Endometrial microvascular endothelial cells (primary cell): Measurements from ENCODE around the gene TLE4. TPM values are rescaled to one million over a fixed set of nuclear protein-coding genes. Genes with fewer than 3 reads are reported as not detected.

Experiments used
- in situ Hi-C: cut with HindIII; loops from 2 replicates; pipeline ENCODE4 v1.10.0; 2017; ENCODE audit warnings: low sequenced_read_pairs, low pct_unique_long_range_greater_than_20kb; ENCODE audit errors: inconsistent ontology term
- total RNA-seq: library from RNA; depleted of rRNA; stranded (reverse); fragments of >200 nt; gene quantifications from one replicate; pipeline ENCODE4 v1.2.3, GENCODE V29; 2015; ENCODE audit errors: inconsistent ontology term

TLE4 gene
- total RNA-seq, 1 donor from 2014 or later = 42.6 TPM

DNA sequence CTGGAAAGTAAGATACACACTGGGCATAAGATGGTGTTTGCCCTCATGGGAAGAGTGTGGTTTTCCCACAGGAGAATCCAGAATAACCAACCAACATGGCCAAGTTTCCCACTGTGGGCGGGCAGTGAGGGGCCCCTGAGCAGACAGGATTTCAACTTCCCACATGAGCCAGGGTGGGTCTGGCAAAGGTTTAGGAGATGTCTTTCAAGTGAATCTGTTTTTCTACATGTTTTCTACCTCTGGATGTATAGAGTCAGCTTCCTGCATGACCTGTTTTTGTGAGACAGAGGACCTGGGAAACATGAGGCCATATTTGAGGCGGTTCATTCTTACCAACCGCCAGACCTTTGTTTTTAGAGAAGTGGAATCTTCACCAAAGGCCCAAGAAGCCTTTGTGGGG is 100.5 kb downstream of the TLE4 start:
- in situ Hi-C loops = no loop called here

DNA sequence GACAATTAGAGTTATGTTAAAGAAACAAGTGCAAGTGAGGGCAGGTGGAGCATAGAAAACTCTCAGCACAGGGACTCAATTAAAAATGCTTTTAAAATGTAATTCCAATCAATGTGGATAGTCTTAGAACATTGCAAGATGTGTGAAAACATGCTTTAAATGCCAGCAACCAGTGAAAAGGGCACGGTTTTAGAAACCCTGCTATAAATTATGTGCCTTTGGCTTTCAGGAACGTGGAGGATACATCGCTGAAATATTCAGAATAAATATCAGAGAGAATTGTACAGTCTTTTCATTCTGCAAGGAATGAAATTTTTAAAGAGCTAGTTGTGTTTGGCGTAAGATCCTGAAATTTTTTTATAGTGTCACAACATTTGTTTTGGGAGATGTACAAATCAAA is 101.1 kb downstream of the TLE4 start:
- in situ Hi-C loops = no loop called here

DNA sequence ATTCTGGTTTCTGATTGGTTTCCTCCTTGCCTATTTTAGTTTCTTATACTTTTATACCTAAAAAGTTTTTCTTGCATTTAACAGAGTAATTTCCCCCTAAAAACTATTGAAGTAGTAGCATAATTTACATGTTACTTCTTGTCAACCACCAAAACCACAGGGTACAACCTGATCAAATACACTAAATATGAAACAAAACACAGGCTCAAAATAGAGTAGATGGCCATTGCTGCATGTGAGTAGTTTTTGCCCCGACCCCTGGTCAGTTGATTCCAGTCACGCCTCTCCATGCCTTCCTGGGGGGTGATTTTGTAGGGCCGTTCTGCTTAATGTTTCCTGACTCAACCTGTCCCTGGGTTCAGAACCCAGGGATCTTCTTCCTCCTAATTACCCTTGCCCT is 101.8 kb downstream of the TLE4 start:
- in situ Hi-C loops = no loop called here

DNA sequence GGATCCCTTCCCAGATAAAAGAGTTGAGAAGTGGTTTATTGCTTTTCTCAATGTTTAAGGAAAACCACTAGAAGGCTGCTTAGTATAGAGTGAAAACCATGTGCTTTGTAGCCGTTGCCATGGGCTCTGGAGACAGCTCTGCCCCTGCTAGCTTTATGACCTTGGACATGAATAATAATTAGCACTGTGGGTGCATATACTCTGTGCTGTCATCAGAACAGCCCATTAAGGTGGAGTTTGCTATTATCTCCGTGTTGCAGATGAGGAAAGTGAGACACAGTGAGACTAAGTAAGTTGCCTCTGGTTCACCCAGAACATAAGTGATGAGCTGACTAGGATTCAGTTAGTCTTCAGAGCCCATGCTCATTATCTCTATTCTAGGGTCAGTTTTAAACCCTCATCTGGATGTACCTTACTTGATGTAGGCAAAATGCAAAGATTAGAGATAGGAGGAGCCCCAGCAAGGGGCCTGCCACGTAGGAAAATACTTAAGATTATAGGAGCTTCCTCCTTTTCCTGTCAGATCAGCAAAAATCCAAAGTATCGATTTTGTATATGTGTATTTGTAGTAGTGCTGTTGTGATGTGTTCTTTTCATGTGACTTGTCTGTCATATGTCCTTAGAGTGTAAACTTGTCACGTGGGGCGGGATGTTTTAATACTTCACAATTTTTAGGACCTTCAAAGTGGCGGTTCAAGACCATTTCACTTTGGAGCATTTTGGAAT is 102.5 kb downstream of the TLE4 start:
- in situ Hi-C loops = no loop called here

DNA sequence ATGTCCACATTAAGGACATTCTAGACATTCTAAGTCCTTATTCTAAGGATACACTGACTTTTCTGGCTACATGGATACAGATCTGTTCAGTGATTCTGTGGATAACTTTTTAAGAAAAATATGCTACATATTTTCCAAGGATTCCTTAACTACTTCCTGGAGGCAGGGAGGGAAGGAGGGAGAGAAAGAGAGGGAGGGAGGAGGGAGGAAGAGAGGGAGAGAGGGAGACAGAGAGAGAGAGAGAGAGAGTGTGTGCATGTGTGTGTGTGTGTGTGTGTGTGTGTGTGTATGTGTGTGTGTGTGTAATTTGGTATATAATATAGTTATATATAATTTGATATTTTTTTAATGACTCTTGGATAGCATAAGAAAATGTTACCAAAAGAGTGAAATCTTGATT is 109.8 kb downstream of the TLE4 start:
- in situ Hi-C loops = no loop called here

DNA sequence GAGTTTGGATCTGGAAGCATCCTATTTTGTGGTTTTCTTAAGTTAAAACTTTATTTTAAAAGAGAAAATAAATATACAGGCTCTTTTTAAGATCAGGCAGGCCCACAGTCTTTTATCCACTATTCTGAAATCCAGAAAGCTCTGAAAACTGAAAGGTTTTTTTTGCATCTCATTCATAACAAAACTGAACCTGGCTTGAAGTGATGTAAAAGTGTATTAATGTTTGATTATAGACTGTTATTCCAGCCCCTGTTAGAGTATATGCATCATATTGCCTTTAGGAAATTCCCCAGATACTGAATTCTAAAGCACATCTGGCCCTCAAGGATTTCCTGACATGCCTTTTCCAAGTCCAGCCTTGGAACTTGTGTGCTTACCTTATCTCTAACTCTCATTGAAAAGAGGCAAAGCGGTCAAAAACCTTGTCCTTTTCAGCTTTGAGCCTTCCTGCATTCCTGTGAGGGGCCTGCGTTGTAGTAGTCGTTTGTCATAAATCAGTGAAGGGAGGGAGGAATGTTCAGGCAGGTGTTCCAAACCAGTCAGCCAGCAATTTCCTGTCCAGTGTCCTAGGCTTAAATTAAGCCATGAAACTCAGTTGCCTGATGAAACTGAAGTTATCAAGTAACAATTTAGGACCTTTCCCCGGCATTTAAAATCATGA is 110.4 kb downstream of the TLE4 start:
- in situ Hi-C loops = no loop called here

DNA sequence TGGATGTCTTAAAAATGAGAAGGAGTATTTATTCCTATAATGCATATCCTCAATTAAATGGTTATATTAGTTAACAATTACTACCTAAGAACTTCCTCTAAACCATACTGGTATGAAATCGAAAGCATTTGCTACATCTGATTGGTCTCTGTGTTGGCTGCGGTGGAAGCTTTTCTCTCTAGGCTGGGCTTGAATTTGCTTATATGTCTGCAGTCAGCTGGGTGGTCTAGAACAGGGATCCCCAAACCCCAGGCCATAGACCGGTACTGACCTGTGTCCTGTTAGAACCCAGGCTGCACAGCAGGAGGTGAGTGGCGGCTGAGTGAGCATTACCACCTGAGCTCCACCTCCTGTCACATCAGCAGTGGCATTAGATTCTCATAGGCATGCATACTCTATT is 112.3 kb downstream of the TLE4 start:
- in situ Hi-C loops = no loop called here

DNA sequence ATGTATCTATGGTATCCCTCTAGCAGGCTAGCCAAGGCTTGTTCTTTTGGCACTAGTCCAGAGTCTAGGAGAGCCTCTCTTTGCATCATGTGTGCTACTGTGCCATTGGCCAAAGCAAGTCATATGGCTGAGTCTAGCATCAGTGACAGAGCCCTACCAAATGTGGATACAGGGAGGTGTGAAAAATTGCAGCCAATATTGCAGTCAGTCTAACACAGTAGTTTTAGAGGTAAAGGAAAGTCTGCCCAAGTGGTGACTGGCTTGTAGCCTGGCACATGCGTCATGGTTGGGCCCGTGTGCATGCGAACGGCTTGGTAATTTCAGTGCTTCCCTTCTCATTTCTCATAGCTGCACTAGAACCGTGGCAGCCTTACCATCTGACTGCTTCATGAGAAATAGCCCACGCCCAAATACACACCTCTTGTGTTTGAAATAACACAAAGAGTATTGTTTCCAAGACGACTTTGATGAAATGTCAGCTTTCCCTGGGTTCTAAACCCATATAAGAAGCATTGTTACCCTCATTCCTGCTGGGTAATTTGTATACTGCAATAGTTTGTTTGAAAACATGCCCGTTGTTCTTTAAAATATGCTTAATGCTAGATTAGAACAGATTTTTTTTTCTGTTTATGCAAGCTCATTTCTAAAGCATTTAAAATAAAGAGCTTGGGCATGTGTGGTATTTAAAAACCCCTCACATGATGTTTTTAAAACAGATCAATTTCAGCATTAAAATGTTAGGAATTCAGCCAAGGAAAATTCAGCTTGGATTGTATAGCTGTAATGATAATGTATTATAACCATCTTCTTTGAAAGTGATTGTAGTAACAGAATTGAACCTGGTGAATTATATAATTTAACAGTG is 113.2 kb downstream of the TLE4 start:
- in situ Hi-C loops = no loop called here

DNA sequence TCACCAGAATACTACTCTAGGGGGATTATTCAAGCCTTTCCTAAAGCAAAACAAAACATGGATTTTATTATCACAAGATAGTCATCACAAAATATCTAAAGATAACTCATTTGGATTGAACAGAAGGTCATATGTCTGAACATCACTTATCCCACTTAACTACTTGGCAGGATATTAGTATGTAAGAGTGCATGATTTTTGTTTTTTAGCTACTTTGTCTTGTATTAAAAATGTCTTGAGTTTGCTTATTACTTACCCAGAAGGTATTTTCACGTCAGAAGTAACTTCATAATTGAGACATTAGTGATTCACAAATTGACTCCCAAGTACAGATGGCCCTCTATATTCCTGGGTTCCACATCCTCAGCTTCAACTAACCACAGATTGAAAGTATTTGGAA is 113.8 kb downstream of the TLE4 start:
- in situ Hi-C loops = no loop called here

DNA sequence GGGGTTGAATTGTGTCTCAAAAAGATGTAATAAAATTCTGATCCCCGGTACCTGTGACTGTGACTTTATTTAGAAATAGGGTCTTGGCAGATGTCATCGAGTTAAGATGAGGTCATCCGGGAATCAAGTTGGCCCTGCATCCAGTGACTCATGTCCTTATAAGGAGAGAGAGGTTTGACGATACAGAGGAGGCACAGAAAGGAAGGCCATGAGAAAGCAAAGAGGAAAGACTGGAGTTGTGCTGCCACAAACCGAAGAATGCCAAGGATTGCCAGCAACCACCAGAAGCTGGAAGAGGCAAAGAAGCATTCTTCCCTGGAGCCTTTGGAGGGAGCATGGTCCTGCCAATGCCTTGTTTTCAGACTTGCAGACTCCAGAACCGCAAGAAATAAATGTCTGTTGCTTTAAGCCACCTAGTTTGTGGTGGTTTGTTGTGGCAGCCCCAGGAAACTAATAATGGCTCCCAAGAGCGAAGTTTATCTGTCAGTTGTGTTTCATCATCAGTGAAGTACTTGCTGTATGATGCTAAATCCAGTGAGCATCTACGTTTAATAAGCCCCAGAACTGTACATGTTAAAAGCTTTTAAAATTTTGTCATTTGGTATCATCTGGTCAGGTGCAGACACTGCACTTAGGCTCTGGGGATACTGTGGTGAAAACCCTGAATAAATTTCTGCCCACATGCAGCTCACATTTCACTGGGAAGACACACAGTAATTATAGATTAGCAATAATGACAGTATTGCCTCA is 114.8 kb downstream of the TLE4 start:
- in situ Hi-C loops = no loop called here

DNA sequence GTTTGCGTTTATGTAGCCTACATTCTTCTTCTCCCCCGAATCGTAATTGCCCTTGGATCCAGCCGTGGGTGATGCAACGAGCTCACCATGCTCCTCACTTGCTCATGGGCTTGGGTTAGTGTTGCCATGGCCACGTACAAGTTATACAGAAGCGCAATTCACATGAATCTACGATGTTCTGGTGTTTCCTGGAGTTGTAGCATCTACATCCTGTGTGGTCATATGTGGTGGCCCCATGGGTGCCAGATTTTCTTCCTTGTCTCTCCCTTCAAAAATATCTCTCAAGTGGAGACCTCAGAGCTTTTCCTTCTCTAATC is 115.3 kb downstream of the TLE4 start:
- in situ Hi-C loops = no loop called here

DNA sequence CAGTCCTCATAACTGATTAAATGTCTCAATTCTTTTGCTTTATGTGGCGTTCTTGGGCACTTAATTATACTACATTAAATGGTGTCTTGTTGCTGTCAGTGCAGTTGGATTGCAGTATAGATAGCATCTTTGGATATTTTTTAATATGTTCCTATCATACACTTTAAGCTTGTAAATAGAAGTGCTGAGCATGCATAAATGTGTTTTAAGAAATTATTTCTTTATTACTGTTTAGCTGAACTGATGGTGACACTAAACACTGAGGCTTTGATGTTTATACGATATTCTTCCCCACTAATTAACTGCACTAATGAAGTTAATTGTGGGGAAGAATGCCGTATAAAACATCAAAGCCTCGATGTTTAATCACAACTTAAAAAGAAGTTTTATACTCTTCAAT is 116.6 kb downstream of the TLE4 start:
- in situ Hi-C loops = no loop called here

DNA sequence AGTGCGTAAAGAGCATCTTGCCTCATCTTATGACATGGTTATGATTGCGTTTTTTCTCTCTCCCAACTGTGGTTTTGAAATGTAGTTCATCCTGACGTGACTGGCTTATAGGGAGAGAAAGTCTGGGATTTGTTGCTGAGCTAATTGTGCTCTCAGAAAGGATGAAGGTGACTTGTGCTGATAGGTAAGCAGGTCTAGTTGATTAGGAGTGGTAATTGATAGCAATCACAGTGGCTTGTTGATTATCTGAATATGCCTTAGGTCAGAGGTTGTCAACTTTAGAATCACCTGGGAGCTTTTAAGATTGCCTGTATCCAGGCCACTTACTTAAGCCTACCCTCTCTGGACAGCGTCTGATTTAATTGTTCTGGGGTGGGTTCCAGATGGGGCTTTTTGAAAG is 117.8 kb downstream of the TLE4 start:
- in situ Hi-C loops = no loop called here

DNA sequence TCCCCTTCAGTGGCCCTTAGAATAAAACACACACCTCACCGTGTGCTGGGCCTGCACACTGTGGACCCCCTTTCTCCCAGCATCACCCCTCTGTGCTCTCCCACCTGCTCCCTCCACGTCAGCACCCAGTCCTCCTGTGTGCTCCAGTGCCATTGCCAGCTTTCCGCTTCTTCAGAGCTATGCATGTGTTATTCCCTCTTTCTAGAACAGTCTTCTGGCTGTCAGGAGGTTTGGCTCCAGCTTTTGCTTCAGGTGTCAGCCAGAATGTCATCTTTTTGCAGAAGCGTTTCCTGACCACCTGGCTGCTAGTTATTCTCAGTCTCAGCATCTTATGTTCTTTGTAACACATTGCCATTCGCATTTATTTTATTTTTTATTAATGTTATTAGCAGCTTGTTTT is 119.7 kb downstream of the TLE4 start:
- in situ Hi-C loops = no loop called here

DNA sequence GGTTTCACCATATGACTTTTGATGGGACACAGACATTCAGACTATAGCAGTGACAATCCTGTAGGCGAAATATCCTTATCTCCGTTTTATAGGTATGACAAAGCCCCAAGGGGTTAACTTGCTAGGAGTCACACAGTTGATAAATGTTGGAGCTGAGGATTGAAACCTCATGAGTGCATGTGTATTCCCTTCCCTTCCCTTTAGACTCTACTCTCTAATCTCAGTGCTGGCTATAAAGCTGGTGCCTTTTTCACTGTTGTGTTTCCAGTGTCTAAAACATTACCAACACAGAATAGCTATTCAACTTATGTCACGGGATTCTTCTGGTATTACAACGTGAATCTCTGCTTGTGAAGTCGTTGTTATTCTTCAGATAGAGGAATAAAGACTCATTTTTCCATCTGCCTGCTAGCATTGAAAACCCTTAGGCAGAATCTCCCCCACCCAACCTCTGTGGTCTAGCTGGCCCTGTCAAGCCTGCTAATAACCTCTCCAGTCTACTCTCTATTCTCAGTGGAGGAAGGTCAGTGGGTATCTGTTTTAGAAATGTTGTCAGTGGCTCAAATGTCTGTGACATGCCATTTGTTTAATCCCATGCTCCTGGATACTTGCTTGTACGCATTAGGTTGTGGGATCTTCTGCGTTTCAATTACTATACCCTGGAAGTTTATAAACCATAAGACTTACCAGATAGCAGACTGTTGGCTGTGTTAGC is 121.2 kb downstream of the TLE4 start:
- in situ Hi-C loops = no loop called here

DNA sequence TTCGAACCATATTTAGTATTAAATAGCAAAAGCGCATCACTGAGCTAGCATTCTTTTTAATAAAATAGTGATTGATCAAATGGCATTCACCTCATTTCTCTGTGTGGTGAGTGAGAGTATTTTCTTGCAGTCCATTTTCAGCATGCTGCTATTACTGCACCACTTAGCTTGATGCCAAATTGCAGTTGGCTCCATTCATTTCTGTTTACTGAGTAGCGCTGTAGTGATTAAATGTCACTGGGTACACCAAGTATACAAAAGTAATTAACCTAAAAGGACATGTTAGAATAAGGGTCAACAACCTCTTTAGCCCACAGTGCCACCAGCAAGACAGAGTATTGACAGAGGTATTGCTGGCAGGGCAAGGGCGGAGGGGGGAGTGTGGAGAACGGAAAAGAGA is 122.0 kb downstream of the TLE4 start:
- in situ Hi-C loops = no loop called here

DNA sequence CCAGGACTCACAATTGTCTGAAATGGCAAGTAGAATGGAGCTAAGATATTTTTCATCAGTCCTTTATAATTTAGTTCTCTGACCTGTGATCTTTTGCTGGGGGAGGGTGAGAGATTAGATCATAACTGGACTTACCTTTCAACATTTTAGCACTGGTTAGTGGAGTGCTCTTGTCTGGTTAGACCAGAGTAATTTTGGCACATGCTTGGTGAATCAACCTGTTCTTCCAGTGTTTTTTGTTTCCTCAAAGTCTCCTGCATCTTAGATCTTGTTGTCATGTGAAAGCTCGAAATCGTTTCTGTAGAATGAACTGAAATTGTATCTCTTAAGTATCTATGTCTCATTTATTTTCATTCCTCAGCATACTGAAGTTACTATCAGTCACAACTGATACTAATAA is 122.4 kb downstream of the TLE4 start:
- in situ Hi-C loops = no loop called here

DNA sequence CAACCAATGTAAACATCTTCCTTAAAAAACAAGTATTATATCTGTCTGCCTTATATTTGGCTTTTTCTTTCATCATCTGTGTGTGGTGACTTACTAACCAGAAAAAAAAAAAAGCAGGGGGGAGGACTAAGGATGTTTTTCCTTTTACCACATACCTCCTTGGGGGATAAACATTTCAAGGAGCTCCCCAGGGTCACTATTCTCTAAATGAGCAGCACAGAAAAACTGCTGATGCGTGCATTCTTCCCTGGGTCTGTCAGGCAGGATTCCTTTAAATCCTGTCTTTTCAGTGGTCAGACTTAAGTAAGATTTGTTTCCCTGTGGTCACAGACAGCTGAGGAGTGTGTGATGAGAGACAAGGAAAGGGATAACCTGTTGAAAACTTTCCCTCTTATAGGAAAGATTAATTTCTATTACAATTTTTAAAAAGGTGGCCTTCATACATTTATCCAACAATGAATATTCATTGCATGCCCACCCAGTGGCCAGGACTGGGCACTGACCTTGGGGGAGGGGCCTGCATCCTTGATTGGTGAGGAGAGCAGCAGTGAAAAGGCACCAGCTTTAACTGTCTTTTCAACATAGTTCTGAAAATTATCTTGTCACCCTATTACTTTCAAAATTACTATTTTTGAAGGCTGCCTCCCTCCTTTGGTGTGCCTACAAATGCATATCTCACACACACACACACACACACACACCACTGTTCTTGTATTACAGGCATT is 123.1 kb downstream of the TLE4 start:
- in situ Hi-C loops = no loop called here
